ENCODE measurements around the gene KIAA1217.

GRCh38 chr10:24241536-24242040 is 32.6 kb downstream of the KIAA1217 start:
- TF ChIP-seq, protein P1, sequence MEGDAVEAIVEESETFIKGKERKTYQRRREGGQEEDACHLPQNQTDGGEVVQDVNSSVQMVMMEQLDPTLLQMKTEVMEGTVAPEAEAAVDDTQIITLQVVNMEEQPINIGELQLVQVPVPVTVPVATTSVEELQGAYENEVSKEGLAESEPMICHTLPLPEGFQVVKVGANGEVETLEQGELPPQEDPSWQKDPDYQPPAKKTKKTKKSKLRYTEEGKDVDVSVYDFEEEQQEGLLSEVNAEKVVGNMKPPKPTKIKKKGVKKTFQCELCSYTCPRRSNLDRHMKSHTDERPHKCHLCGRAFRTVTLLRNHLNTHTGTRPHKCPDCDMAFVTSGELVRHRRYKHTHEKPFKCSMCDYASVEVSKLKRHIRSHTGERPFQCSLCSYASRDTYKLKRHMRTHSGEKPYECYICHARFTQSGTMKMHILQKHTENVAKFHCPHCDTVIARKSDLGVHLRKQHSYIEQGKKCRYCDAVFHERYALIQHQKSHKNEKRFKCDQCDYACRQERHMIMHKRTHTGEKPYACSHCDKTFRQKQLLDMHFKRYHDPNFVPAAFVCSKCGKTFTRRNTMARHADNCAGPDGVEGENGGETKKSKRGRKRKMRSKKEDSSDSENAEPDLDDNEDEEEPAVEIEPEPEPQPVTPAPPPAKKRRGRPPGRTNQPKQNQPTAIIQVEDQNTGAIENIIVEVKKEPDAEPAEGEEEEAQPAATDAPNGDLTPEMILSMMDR (IDR thresholded peaks at IDR 0.05): no peak
- no peak for TF ChIP-seq POLR2A (IDR thresholded peaks at IDR 0.05)

All from adrenal gland (tissue), 5 donors.